Measurements from ENCODE around the gene KLHL42. TPM values are rescaled to one million over a fixed set of nuclear protein-coding genes. Genes with fewer than 3 reads are reported as not detected.
A peak's percentile ranks its signal among the peaks of the same experiment; 100 is the strongest.

Gene KLHL42
- total RNA-seq, 1 experiment from 2014 or later = 32.5 TPM

DNA sequence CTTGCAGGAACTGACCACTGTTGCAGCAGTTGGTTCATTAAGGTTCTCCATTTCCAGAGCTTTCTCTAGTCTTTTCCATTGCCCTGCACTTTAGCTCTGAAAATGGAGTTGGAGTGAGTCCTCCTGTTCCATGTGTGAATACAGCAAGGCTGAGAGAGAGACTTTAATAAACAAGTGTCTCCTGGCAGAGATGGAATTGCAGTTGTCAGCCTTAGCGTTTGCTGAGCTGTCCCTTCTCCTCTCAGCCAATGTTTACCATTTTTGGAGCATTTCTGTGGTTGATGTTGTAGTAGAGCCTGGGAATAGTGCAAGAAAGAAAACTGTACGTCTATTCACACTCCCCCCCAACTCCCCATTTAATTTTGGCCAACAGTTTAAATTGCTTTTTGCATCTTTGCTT is 7.5 kb downstream of the KLHL42 start:
- ChIA-PET CTCF (interaction anchor here (0.5 to 1.2 kb wide), 3 partner anchors 9 to 568 kb away, joined by 3 read pairs; no protein-coding TSS in a partner anchor), POLR2A (interaction anchor here (0.6 to 1.8 kb wide), 5 partner anchors 8 to 150 kb away, joined by 3 to 9 read pairs (median 4); partner anchors contain the start of genes KLHL42 and MANSC4)
- TF ChIP-seq, protein P1, sequence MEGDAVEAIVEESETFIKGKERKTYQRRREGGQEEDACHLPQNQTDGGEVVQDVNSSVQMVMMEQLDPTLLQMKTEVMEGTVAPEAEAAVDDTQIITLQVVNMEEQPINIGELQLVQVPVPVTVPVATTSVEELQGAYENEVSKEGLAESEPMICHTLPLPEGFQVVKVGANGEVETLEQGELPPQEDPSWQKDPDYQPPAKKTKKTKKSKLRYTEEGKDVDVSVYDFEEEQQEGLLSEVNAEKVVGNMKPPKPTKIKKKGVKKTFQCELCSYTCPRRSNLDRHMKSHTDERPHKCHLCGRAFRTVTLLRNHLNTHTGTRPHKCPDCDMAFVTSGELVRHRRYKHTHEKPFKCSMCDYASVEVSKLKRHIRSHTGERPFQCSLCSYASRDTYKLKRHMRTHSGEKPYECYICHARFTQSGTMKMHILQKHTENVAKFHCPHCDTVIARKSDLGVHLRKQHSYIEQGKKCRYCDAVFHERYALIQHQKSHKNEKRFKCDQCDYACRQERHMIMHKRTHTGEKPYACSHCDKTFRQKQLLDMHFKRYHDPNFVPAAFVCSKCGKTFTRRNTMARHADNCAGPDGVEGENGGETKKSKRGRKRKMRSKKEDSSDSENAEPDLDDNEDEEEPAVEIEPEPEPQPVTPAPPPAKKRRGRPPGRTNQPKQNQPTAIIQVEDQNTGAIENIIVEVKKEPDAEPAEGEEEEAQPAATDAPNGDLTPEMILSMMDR (IDR thresholded peaks at IDR 0.05; ENCODE audit: unreplicated experiment) = no peak
- Mint-ChIP-seq H3K4me1 (ENCODE audit: insufficient read depth, unreplicated experiment) (peaks cover 30% of the 10 kb centered on the region), H3K9me3 (ENCODE audit: unreplicated experiment) (no peaks in the 10 kb centered on the region), H3K27ac (ENCODE audit: low read depth, unreplicated experiment) (peak overlapping the region; percentile 42), H3K36me3 (ENCODE audit: insufficient read depth, unreplicated experiment) (peaks cover 25% of the 10 kb centered on the region), H3K4me3 (ENCODE audit: unreplicated experiment) (no peak overlapping the region), H3K27me3 (ENCODE audit: insufficient read depth, unreplicated experiment) (no peaks in the 10 kb centered on the region)
- no TSS peak for BruUV-seq (replicated peaks)
- intact Hi-C loops (cut with micrococcal nuclease) = no loop called here
- DNase-seq (ENCODE audit: unreplicated experiment) = no peak

DNA sequence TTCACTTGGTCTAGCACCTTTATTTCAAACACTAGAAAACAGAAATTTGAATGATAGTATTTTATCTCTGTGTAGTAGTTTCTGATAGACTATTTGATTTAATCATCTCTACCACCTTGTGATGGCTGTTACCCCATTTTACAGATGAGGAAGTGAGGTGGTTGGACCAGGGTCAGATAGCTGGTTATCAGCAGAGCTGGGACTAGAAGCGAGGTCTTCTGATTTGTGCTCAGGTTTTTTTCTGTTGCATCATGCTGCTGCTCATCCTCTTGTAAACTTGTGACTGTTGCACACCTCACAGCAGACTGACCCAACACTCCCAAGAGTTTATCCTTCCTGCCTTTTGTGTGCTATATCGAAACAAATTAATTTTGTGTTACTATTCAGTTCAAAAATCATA is 10.1 kb downstream of the KLHL42 start:
- Mint-ChIP-seq H3K9me3 (ENCODE audit: unreplicated experiment) (no peaks in the 10 kb centered on the region), H3K36me3 (ENCODE audit: insufficient read depth, unreplicated experiment) (peaks cover 41% of the 10 kb centered on the region), H3K4me3 (ENCODE audit: unreplicated experiment) (no peak overlapping the region), H3K27ac (ENCODE audit: low read depth, unreplicated experiment) (no peak overlapping the region), H3K4me1 (ENCODE audit: insufficient read depth, unreplicated experiment) (peaks cover 28% of the 10 kb centered on the region), H3K27me3 (ENCODE audit: insufficient read depth, unreplicated experiment) (no peaks in the 10 kb centered on the region)
- ChIA-PET POLR2A (interaction anchor here (1.2 kb wide), 1 partner anchor 61 kb away, joined by 3 read pairs; no protein-coding TSS in a partner anchor), CTCF (interaction anchor here (0.6 to 1.1 kb wide), 4 partner anchors 21 to 1572 kb away, joined by 3 to 5 read pairs (median 3); no protein-coding TSS in a partner anchor)
- DNase-seq (ENCODE audit: unreplicated experiment) = no peak
- TF ChIP-seq, protein P1 (IDR thresholded peaks at IDR 0.05; ENCODE audit: unreplicated experiment) = no peak
- intact Hi-C loops (cut with micrococcal nuclease) = no loop called here
- BruUV-seq (replicated peaks) = no TSS peak

DNA sequence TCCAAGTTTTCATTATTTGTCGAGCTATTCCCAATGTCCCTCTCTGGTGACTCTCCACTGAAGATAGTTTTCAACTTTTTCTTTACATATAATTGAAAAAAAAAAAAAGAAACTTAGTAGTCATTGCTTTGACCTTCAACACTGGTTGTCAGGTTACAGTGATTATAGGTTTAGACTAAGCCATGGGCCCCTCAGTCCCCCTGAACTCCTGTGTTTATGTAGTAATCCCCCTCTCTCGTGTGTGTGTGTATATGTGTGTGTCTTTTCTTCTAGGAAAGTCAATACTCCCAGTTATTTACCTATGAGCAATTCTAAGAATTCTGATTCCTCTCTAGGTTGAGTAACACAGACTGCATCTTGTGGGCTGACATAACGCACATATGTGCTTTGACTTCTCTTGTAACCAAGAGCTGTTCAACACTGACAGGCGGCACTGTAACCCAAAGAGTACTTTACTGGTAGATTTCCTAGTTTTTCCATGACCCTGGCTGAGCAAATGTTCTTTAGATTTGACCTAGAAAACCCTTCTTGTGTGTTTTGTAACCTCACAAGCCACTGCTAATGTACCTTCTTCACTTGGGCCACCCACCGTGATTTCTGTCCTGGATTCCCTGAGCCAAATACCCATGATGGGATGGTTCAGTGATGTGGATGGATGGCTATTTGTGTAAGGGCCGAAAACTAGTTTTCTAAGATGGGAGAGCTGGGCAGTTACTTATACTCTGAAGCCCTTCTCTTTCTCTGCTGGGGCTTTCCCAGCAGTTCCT is 15.0 kb downstream of the KLHL42 start:
- no TSS peak for BruUV-seq (replicated peaks)
- intact Hi-C loops (cut with micrococcal nuclease) = no loop called here
- TF ChIP-seq, protein P1 (IDR thresholded peaks at IDR 0.05; ENCODE audit: unreplicated experiment) = no peak
- ChIA-PET POLR2A (interaction anchor here (0.7 to 0.8 kb wide), 2 partner anchors 15 to 80 kb away, joined by 3 read pairs; partner anchors contain the start of genes KLHL42 and MANSC4), CTCF (interaction anchor here (0.7 to 1.8 kb wide), 3 partner anchors 26 to 118 kb away, joined by 3 to 7 read pairs (median 4); no protein-coding TSS in a partner anchor)
- Mint-ChIP-seq H3K9me3 (ENCODE audit: unreplicated experiment) (no peaks in the 10 kb centered on the region), H3K4me3 (ENCODE audit: unreplicated experiment) (no peak overlapping the region), H3K27ac (ENCODE audit: low read depth, unreplicated experiment) (peak overlapping the region; percentile 33), H3K36me3 (ENCODE audit: insufficient read depth, unreplicated experiment) (peaks cover 79% of the 10 kb centered on the region), H3K27me3 (ENCODE audit: insufficient read depth, unreplicated experiment) (no peaks in the 10 kb centered on the region), H3K4me1 (ENCODE audit: insufficient read depth, unreplicated experiment) (peaks cover 6% of the 10 kb centered on the region)
- no peak for DNase-seq (ENCODE audit: unreplicated experiment)

DNA sequence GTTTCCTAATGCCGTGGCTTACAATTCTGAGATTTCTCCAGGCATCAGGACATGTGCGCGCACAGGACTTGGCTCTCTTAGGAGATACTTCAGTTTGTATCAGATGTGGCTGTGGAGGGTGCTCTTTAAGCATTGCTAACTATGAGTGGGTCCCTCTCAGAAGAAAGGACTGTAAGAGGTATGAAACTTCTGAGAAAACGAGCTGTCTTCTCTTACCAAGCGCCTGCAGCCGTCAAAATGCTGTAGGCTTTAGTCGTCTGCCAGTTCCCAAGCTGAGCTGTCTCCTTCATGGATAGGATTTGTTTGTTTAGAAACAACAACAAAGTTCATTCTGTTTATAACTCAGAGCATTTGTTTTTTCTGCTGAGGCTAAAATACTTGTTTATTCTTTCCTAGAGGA is 16.1 kb downstream of the KLHL42 start:
- Mint-ChIP-seq H3K27ac (ENCODE audit: low read depth, unreplicated experiment) (no peak overlapping the region), H3K4me3 (ENCODE audit: unreplicated experiment) (no peak overlapping the region), H3K9me3 (ENCODE audit: unreplicated experiment) (no peaks in the 10 kb centered on the region), H3K36me3 (ENCODE audit: insufficient read depth, unreplicated experiment) (peaks cover 87% of the 10 kb centered on the region), H3K27me3 (ENCODE audit: insufficient read depth, unreplicated experiment) (no peaks in the 10 kb centered on the region), H3K4me1 (ENCODE audit: insufficient read depth, unreplicated experiment) (peaks cover 6% of the 10 kb centered on the region)
- ChIA-PET CTCF (interaction anchor here (0.8 to 1.8 kb wide), 2 partner anchors 9 to 25 kb away, joined by 3 to 7 read pairs; no protein-coding TSS in a partner anchor), POLR2A (interaction anchor here (0.7 to 0.8 kb wide), 2 partner anchors 16 to 125 kb away, joined by 3 read pairs; partner anchors contain the start of genes KLHL42 and MANSC4)
- BruUV-seq (replicated peaks) = no TSS peak
- DNase-seq (ENCODE audit: unreplicated experiment) = no peak
- intact Hi-C loops (cut with micrococcal nuclease) = no loop called here
- TF ChIP-seq, protein P1 (IDR thresholded peaks at IDR 0.05; ENCODE audit: unreplicated experiment) = no peak

All from MCF 10A (cell line).